Thyroid gland (tissue), 4 donors: ENCODE measurements around the gene METTL21C.

Experiments used
- POLR2A ChIP-seq, 2 donors: fragments of 450-650 bp; IDR thresholded peaks; one replicate each; pipeline ENCODE4 v1.6.1; 2017; ENCODE audit warnings: antibody characterized with exemption in 2 of 2, mild to moderate bottlenecking in 2 of 2, moderate library complexity in 1 of 2
- TF ChIP-seq, protein P1 (sequence below), 6 experiments: fragments of 200-600 bp in 3 of 6; fragments of 450-650 bp in 3 of 6; sonication (generic) in 3 of 6; IDR thresholded peaks; one replicate each; pipeline ENCODE4 v1.5.1; 2016 to 2019; ENCODE audit warnings: antibody characterized with exemption in 6 of 6, mild to moderate bottlenecking in 2 of 6, inconsistent platforms in 1 of 6, moderate library complexity in 1 of 6

DNA sequence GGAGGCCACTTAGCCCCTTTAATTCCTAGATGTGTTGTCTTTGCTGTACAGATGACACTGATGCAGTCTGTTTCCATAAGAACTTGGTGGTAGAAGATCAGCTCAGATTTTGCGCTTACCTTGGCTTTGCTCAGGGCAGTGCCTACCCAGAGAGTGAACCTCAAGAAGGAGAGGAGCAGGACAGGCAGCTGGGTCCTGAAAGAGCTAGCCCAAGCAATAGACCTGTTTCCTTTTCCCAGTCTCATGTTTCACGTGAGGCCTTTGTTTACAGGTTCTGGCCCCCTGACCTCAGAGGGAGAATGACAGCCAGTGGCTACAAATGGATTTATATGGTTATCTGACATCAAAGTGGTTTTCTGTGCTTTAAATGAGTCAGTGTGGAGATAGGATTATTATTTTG lies 40.1 kb downstream of the METTL21C start:
- TF ChIP-seq, protein P1, sequence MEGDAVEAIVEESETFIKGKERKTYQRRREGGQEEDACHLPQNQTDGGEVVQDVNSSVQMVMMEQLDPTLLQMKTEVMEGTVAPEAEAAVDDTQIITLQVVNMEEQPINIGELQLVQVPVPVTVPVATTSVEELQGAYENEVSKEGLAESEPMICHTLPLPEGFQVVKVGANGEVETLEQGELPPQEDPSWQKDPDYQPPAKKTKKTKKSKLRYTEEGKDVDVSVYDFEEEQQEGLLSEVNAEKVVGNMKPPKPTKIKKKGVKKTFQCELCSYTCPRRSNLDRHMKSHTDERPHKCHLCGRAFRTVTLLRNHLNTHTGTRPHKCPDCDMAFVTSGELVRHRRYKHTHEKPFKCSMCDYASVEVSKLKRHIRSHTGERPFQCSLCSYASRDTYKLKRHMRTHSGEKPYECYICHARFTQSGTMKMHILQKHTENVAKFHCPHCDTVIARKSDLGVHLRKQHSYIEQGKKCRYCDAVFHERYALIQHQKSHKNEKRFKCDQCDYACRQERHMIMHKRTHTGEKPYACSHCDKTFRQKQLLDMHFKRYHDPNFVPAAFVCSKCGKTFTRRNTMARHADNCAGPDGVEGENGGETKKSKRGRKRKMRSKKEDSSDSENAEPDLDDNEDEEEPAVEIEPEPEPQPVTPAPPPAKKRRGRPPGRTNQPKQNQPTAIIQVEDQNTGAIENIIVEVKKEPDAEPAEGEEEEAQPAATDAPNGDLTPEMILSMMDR (IDR thresholded peaks at IDR 0.05): no peak
- no peak for TF ChIP-seq POLR2A (IDR thresholded peaks at IDR 0.05)
